ENCODE data around the gene SEMA3B.

SEMA3B gene

GRCh38 chr3:50318163-50318562, 49.2 kb downstream of the SEMA3B start:
- H3K4me1 ChIP-seq (ENCODE audit: insufficient read depth, low read length, poor library complexity, severe bottlenecking), result peaks cover 37% of the 10 kb centered on the region
- H4K20me1 ChIP-seq (ENCODE audit: insufficient read depth, low read length, poor library complexity, severe bottlenecking), result peaks cover 15% of the 10 kb centered on the region
- no peaks in the 10 kb centered on the region for H3K36me3 ChIP-seq (ENCODE audit: insufficient read depth, low read length)
- H3K9ac ChIP-seq (ENCODE audit: low read depth, low read length, poor library complexity, severe bottlenecking), result no peak overlapping the region
- no peaks in the 10 kb centered on the region for H3K9me2 ChIP-seq (replicated peaks; ENCODE audit: low read depth, low read length)
- H3K9me3 ChIP-seq (ENCODE audit: insufficient read depth, low read depth, low read length), result no peaks in the 10 kb centered on the region
- peak overlapping the region; percentile 95 for H3K4me2 ChIP-seq (ENCODE audit: low read depth, low read length, poor library complexity, severe bottlenecking)
- no peak overlapping the region for H3K4me3 ChIP-seq (ENCODE audit: low read length, poor library complexity, severe bottlenecking)
- peaks cover 29% of the 10 kb centered on the region for H3K79me2 ChIP-seq (ENCODE audit: insufficient read depth, low read length)
- no peaks in the 10 kb centered on the region for H3K27me3 ChIP-seq (ENCODE audit: insufficient read depth, low read length, poor library complexity, severe bottlenecking)
- no peak overlapping the region for H2AFZ ChIP-seq (ENCODE audit: low read length)
- no peak for TF ChIP-seq EZH2phosphoT487 (IDR thresholded peaks at IDR 0.05; ENCODE audit: borderline replicate concordance)
- TF ChIP-seq, protein P1, sequence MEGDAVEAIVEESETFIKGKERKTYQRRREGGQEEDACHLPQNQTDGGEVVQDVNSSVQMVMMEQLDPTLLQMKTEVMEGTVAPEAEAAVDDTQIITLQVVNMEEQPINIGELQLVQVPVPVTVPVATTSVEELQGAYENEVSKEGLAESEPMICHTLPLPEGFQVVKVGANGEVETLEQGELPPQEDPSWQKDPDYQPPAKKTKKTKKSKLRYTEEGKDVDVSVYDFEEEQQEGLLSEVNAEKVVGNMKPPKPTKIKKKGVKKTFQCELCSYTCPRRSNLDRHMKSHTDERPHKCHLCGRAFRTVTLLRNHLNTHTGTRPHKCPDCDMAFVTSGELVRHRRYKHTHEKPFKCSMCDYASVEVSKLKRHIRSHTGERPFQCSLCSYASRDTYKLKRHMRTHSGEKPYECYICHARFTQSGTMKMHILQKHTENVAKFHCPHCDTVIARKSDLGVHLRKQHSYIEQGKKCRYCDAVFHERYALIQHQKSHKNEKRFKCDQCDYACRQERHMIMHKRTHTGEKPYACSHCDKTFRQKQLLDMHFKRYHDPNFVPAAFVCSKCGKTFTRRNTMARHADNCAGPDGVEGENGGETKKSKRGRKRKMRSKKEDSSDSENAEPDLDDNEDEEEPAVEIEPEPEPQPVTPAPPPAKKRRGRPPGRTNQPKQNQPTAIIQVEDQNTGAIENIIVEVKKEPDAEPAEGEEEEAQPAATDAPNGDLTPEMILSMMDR (conservative IDR thresholded peaks at IDR 0.05; ENCODE audit: low read length), result no peak
- H3F3A ChIP-seq (ENCODE audit: low read depth), result no peaks in the 10 kb centered on the region

- no peaks in the 10 kb centered on the region for H3K9me2 ChIP-seq (replicated peaks; ENCODE audit: low read depth, low read length)
- TF ChIP-seq EZH2phosphoT487 (IDR thresholded peaks at IDR 0.05; ENCODE audit: borderline replicate concordance), result no peak
- TF ChIP-seq, protein P1 (conservative IDR thresholded peaks at IDR 0.05; ENCODE audit: low read length), result no peak
- no peak overlapping the region for H3K4me3 ChIP-seq (ENCODE audit: low read length, poor library complexity, severe bottlenecking)
- H3K4me2 ChIP-seq (ENCODE audit: low read depth, low read length, poor library complexity, severe bottlenecking), result peak overlapping the region; percentile 95
- H3K79me2 ChIP-seq (ENCODE audit: insufficient read depth, low read length), result peaks cover 29% of the 10 kb centered on the region
- H3F3A ChIP-seq (ENCODE audit: low read depth), result no peaks in the 10 kb centered on the region
- no peaks in the 10 kb centered on the region for H3K36me3 ChIP-seq (ENCODE audit: insufficient read depth, low read length)
- no peaks in the 10 kb centered on the region for H3K9me3 ChIP-seq (ENCODE audit: insufficient read depth, low read depth, low read length)
- H4K20me1 ChIP-seq (ENCODE audit: insufficient read depth, low read length, poor library complexity, severe bottlenecking), result peaks cover 15% of the 10 kb centered on the region
- peak overlapping the region; percentile 38 for H3K9ac ChIP-seq (ENCODE audit: low read depth, low read length, poor library complexity, severe bottlenecking)
- peaks cover 37% of the 10 kb centered on the region for H3K4me1 ChIP-seq (ENCODE audit: insufficient read depth, low read length, poor library complexity, severe bottlenecking)
- H3K27me3 ChIP-seq (ENCODE audit: insufficient read depth, low read length, poor library complexity, severe bottlenecking), result no peaks in the 10 kb centered on the region
- H2AFZ ChIP-seq (ENCODE audit: low read length), result no peak overlapping the region
Measured at GRCh38 chr3:50318615-50319014, 49.7 kb downstream of the SEMA3B start.

- Histone ChIP-seq H3K9me2 (replicated peaks; ENCODE audit: low read depth, low read length) (no peaks in the 10 kb centered on the region), H2AFZ (ENCODE audit: low read length) (no peak overlapping the region), H3K79me2 (ENCODE audit: insufficient read depth, low read length) (peaks cover 29% of the 10 kb centered on the region), H3K9me3 (ENCODE audit: insufficient read depth, low read depth, low read length) (no peaks in the 10 kb centered on the region), H3F3A (ENCODE audit: low read depth) (no peaks in the 10 kb centered on the region), H3K27me3 (ENCODE audit: insufficient read depth, low read length, poor library complexity, severe bottlenecking) (no peaks in the 10 kb centered on the region), H4K20me1 (ENCODE audit: insufficient read depth, low read length, poor library complexity, severe bottlenecking) (peaks cover 15% of the 10 kb centered on the region), H3K4me1 (ENCODE audit: insufficient read depth, low read length, poor library complexity, severe bottlenecking) (peaks cover 38% of the 10 kb centered on the region), H3K9ac (ENCODE audit: low read depth, low read length, poor library complexity, severe bottlenecking) (peak overlapping the region; percentile 38), H3K4me2 (ENCODE audit: low read depth, low read length, poor library complexity, severe bottlenecking) (peak overlapping the region; percentile 95), H3K4me3 (ENCODE audit: low read length, poor library complexity, severe bottlenecking) (no peak overlapping the region), H3K36me3 (ENCODE audit: insufficient read depth, low read length) (no peaks in the 10 kb centered on the region)
- no peak for TF ChIP-seq EZH2phosphoT487 (IDR thresholded peaks at IDR 0.05; ENCODE audit: borderline replicate concordance)
- TF ChIP-seq, protein P1 (conservative IDR thresholded peaks at IDR 0.05; ENCODE audit: low read length), result no peak
Measured at GRCh38 chr3:50319181-50319893, 50.4 kb downstream of the SEMA3B start.
